Activated naive CD8-positive, alpha-beta T cell treated with anti-CD3 and anti-CD28 coated beads, Interleukin-2, amount 10 ng/mL, durations not matched to agents 7 days and 5 days (primary cell): ENCODE measurements around the gene OLA1. TPM values are rescaled to one million over a fixed set of nuclear protein-coding genes. Genes with fewer than 3 reads are reported as not detected.

Experiments used
- ATAC-seq: fragments of 150-1000 bp; cut with Tn5 transposase; one replicate; pipeline ENCODE4 v1.10.0; 2021; ENCODE audit warnings: low read depth, moderate library complexity
- POLR2A ChIA-PET: fragments of 350-600 bp; sonication (Branson Sonifier 250); formaldehyde crosslinking; loops from one replicate; lab custom pipeline; 2021; ENCODE audit warnings: antibody characterized with exemption; lab: Charles Lee
- DNase-seq: peaks from one replicate; pipeline ENCODE4 v3.0.0; 2021
- H3K27ac Mint-ChIP-seq: one replicate; pipeline ENCODE4 v1.8.0; 2022; ENCODE audit warnings: mild to moderate bottlenecking, mixed read lengths
- H3K27me3 Mint-ChIP-seq: one replicate; pipeline ENCODE4 v1.8.0; 2022; ENCODE audit warnings: mild to moderate bottlenecking, moderate library complexity, mixed read lengths
- H3K36me3 Mint-ChIP-seq: one replicate; pipeline ENCODE4 v1.8.0; 2021; ENCODE audit warnings: mild to moderate bottlenecking, mixed read lengths
- H3K4me1 Mint-ChIP-seq: one replicate; pipeline ENCODE4 v1.8.0; 2021; ENCODE audit warnings: mixed read lengths
- H3K4me3 Mint-ChIP-seq: one replicate; pipeline ENCODE4 v1.8.0; 2022; ENCODE audit warnings: mild to moderate bottlenecking, moderate library complexity, mixed read lengths
- H3K9me3 Mint-ChIP-seq: one replicate; pipeline ENCODE4 v1.8.0; 2021; ENCODE audit warnings: mixed read lengths
- total RNA-seq, 2 experiments: library from RNA; stranded (reverse); gene quantifications; one replicate each; pipeline ENCODE4 v1.2.3, GENCODE V29; 2021

Gene OLA1
- total RNA-seq, 2 experiments from 2014 or later: 56.2 to 56.3 TPM

GRCh38 chr2:174076975-174077374 is 171.4 kb downstream of the OLA1 start:
- no peak for ATAC-seq
- Mint-ChIP-seq H3K4me1 (no peaks in the 10 kb centered on the region), H3K4me3 (no peak overlapping the region), H3K27me3 (no peaks in the 10 kb centered on the region), H3K27ac (no peak overlapping the region), H3K36me3 (peaks cover 8% of the 10 kb centered on the region), H3K9me3 (no peaks in the 10 kb centered on the region)
- DNase-seq: no peak
- POLR2A ChIA-PET: no interaction called here

- H3K4me3 Mint-ChIP-seq: no peak overlapping the region
- H3K4me1 Mint-ChIP-seq: no peaks in the 10 kb centered on the region
- no peaks in the 10 kb centered on the region for H3K9me3 Mint-ChIP-seq
- DNase-seq (no peak), ATAC-seq (no peak)
- peaks cover 8% of the 10 kb centered on the region for H3K36me3 Mint-ChIP-seq
- no peak overlapping the region for H3K27ac Mint-ChIP-seq
- no peaks in the 10 kb centered on the region for H3K27me3 Mint-ChIP-seq
- POLR2A ChIA-PET: no interaction called here
Observed at GRCh38 chr2:174076040-174076439, 172.3 kb downstream of the OLA1 start.

- no peak overlapping the region for H3K27ac Mint-ChIP-seq
- DNase-seq (no peak), ATAC-seq (no peak)
- POLR2A ChIA-PET: no interaction called here
- H3K36me3 Mint-ChIP-seq: peaks cover 8% of the 10 kb centered on the region
- no peaks in the 10 kb centered on the region for H3K4me1 Mint-ChIP-seq
- no peaks in the 10 kb centered on the region for H3K27me3 Mint-ChIP-seq
- no peak overlapping the region for H3K4me3 Mint-ChIP-seq
- H3K9me3 Mint-ChIP-seq: no peaks in the 10 kb centered on the region
Observed at GRCh38 chr2:174074831-174075230, 173.5 kb downstream of the OLA1 start.

GRCh38 chr2:174072857-174073256 is 175.5 kb downstream of the OLA1 start:
- no peak overlapping the region for H3K4me3 Mint-ChIP-seq

GRCh38 chr2:174072069-174072468 is 176.3 kb downstream of the OLA1 start:
- H3K27ac Mint-ChIP-seq: no peak overlapping the region
- no peak for DNase-seq
- no peaks in the 10 kb centered on the region for H3K4me1 Mint-ChIP-seq
- H3K9me3 Mint-ChIP-seq: no peaks in the 10 kb centered on the region
- H3K27me3 Mint-ChIP-seq: no peaks in the 10 kb centered on the region
- H3K4me3 Mint-ChIP-seq: no peak overlapping the region
- H3K36me3 Mint-ChIP-seq: peaks cover 8% of the 10 kb centered on the region
- no peak for ATAC-seq
- POLR2A ChIA-PET: no interaction called here

More at GRCh38 chr2:174072857-174073256, 175.5 kb downstream of the OLA1 start:
- Mint-ChIP-seq H3K27me3 (no peaks in the 10 kb centered on the region), H3K36me3 (peaks cover 8% of the 10 kb centered on the region), H3K9me3 (no peaks in the 10 kb centered on the region), H3K27ac (no peak overlapping the region), H3K4me1 (no peaks in the 10 kb centered on the region)
- no peak for DNase-seq
- ATAC-seq: no peak
- POLR2A ChIA-PET: no interaction called here

- POLR2A ChIA-PET: no interaction called here
- Mint-ChIP-seq H3K27ac (no peak overlapping the region), H3K4me3 (no peak overlapping the region), H3K36me3 (peaks cover 8% of the 10 kb centered on the region), H3K9me3 (no peaks in the 10 kb centered on the region), H3K27me3 (no peaks in the 10 kb centered on the region), H3K4me1 (no peaks in the 10 kb centered on the region)
- ATAC-seq (no peak), DNase-seq (no peak)
Observed at GRCh38 chr2:174071321-174071720, 177.0 kb downstream of the OLA1 start.

GRCh38 chr2:174070281-174070680 is 178.1 kb downstream of the OLA1 start:
- POLR2A ChIA-PET: interaction anchor here (0.6 kb wide), 1 partner anchor 9 kb away, joined by 3 read pairs; no protein-coding TSS in a partner anchor

GRCh38 chr2:174067815-174068214 is 180.5 kb downstream of the OLA1 start:
- no peak for DNase-seq
- POLR2A ChIA-PET: no interaction called here
- no peak overlapping the region for H3K4me3 Mint-ChIP-seq
- H3K27ac Mint-ChIP-seq: no peak overlapping the region
- no peaks in the 10 kb centered on the region for H3K36me3 Mint-ChIP-seq
- H3K27me3 Mint-ChIP-seq: peaks cover 17% of the 10 kb centered on the region
- H3K9me3 Mint-ChIP-seq: no peaks in the 10 kb centered on the region
- no peaks in the 10 kb centered on the region for H3K4me1 Mint-ChIP-seq
- no peak for ATAC-seq

More at GRCh38 chr2:174070281-174070680, 178.1 kb downstream of the OLA1 start:
- Mint-ChIP-seq H3K9me3 (no peaks in the 10 kb centered on the region), H3K36me3 (peaks cover 8% of the 10 kb centered on the region), H3K27ac (no peak overlapping the region), H3K4me3 (no peak overlapping the region), H3K4me1 (no peaks in the 10 kb centered on the region), H3K27me3 (peaks cover 4% of the 10 kb centered on the region)
- ATAC-seq (no peak), DNase-seq (no peak)

GRCh38 chr2:174066871-174067270 is 181.5 kb downstream of the OLA1 start:
- POLR2A ChIA-PET: no interaction called here
- Mint-ChIP-seq H3K4me3 (no peak overlapping the region), H3K27me3 (peaks cover 20% of the 10 kb centered on the region), H3K4me1 (no peaks in the 10 kb centered on the region), H3K9me3 (no peaks in the 10 kb centered on the region), H3K27ac (no peak overlapping the region), H3K36me3 (no peaks in the 10 kb centered on the region)
- no peak for ATAC-seq
- DNase-seq: no peak

GRCh38 chr2:174063492-174064092 is 184.7 kb downstream of the OLA1 start:
- no peaks in the 10 kb centered on the region for H3K36me3 Mint-ChIP-seq
- peaks cover 24% of the 10 kb centered on the region for H3K27me3 Mint-ChIP-seq
- H3K4me3 Mint-ChIP-seq: no peak overlapping the region
- H3K4me1 Mint-ChIP-seq: peaks cover 5% of the 10 kb centered on the region
- no peak overlapping the region for H3K27ac Mint-ChIP-seq
- POLR2A ChIA-PET: no interaction called here
- DNase-seq (no peak), ATAC-seq (no peak)
- H3K9me3 Mint-ChIP-seq: peaks cover 9% of the 10 kb centered on the region

- Mint-ChIP-seq H3K27me3 (peaks cover 24% of the 10 kb centered on the region), H3K36me3 (peaks cover 1% of the 10 kb centered on the region), H3K27ac (no peak overlapping the region), H3K9me3 (peaks cover 11% of the 10 kb centered on the region), H3K4me3 (no peak overlapping the region), H3K4me1 (peaks cover 5% of the 10 kb centered on the region)
- POLR2A ChIA-PET: no interaction called here
- no peak for DNase-seq
- ATAC-seq: no peak
Observed at GRCh38 chr2:174062934-174063333, 185.4 kb downstream of the OLA1 start.

- Mint-ChIP-seq H3K4me1 (peaks cover 5% of the 10 kb centered on the region), H3K27me3 (peaks cover 20% of the 10 kb centered on the region), H3K36me3 (peaks cover 1% of the 10 kb centered on the region), H3K27ac (no peak overlapping the region), H3K9me3 (peaks cover 12% of the 10 kb centered on the region), H3K4me3 (no peak overlapping the region)
- DNase-seq (no peak), ATAC-seq (no peak)
- POLR2A ChIA-PET: no interaction called here
Observed at GRCh38 chr2:174059884-174060244, 188.5 kb downstream of the OLA1 start.

- H3K27ac Mint-ChIP-seq: no peak overlapping the region
- POLR2A ChIA-PET: no interaction called here
- H3K9me3 Mint-ChIP-seq: peaks cover 12% of the 10 kb centered on the region
- peaks cover 1% of the 10 kb centered on the region for H3K36me3 Mint-ChIP-seq
- no peak overlapping the region for H3K4me3 Mint-ChIP-seq
- ATAC-seq (no peak), DNase-seq (no peak)
- peaks cover 5% of the 10 kb centered on the region for H3K4me1 Mint-ChIP-seq
- H3K27me3 Mint-ChIP-seq: peaks cover 16% of the 10 kb centered on the region
Observed at GRCh38 chr2:174059178-174059883, 189.0 kb downstream of the OLA1 start.

GRCh38 chr2:174058456-174058855 is 189.9 kb downstream of the OLA1 start:
- Mint-ChIP-seq H3K27ac (no peak overlapping the region), H3K4me1 (peaks cover 5% of the 10 kb centered on the region), H3K9me3 (peaks cover 12% of the 10 kb centered on the region), H3K36me3 (peaks cover 1% of the 10 kb centered on the region), H3K27me3 (peaks cover 13% of the 10 kb centered on the region), H3K4me3 (no peak overlapping the region)
- ATAC-seq (no peak), DNase-seq (no peak)
- POLR2A ChIA-PET: no interaction called here
